GM18868 (cell line): ENCODE results near the gene REXO1.
A peak's percentile ranks its signal among the peaks of the same experiment; 100 is the strongest.
"Not testable (repeated sequence)": the region's sequence is repeated elsewhere in the genome, so short reads cannot be mapped to it uniquely, and the experiment has no call there.

Experiments used
- ATAC-seq: cut with Tn5 transposase; IDR thresholded peaks from one replicate; pipeline ENCODE4 v1.9.1; 2021; ENCODE audit warnings: mild to moderate bottlenecking, moderate library complexity; ENCODE audit not compliant: unreplicated experiment

REXO1 gene

GRCh38 chr19:1848399-1849131 is at the start of gene REXO1:
TSS of gene REXO1 (minus strand) at chr19:1848483. CDS start at chr19:1848358, 125 bp downstream.
- peak; percentile 68 for ATAC-seq

GRCh38 chr19:1896508-1896907 is 48.2 kb upstream of the REXO1 start:
- no peak for ATAC-seq

- ATAC-seq: no peak
Measured at GRCh38 chr19:1893791-1894190, 45.5 kb upstream of the REXO1 start.

GRCh38 chr19:1889907-1890306 is 41.6 kb upstream of the REXO1 start:
- ATAC-seq: no peak

GRCh38 chr19:1888385-1888784 is 40.1 kb upstream of the REXO1 start:
- ATAC-seq: no peak

- not testable (repeated sequence) for ATAC-seq
Measured at GRCh38 chr19:1886360-1886759, 38.1 kb upstream of the REXO1 start.

- peak; percentile 88 for ATAC-seq
Measured at GRCh38 chr19:1885398-1886119, 37.3 kb upstream of the REXO1 start, which contains the start of gene ABHD17A. TSS of gene ABHD17A (minus strand) at chr19:1885496. CDS start at chr19:1881566, 3,930 bp downstream.

- no peak for ATAC-seq
Measured at GRCh38 chr19:1884719-1885334, 36.5 kb upstream of the REXO1 start.

GRCh38 chr19:1884291-1884718 is 36.0 kb upstream of the REXO1 start:
- no peak for ATAC-seq

GRCh38 chr19:1883784-1884183 is 35.5 kb upstream of the REXO1 start:
- ATAC-seq: no peak

GRCh38 chr19:1882786-1883692 is 34.8 kb upstream of the REXO1 start:
- no peak for ATAC-seq

- no peak for ATAC-seq
Measured at GRCh38 chr19:1882089-1882785, 34.0 kb upstream of the REXO1 start.

- ATAC-seq: not testable (repeated sequence)
Measured at GRCh38 chr19:1881393-1882088, 33.3 kb upstream of the REXO1 start.

- ATAC-seq: no peak
Measured at GRCh38 chr19:1880611-1881392, 32.5 kb upstream of the REXO1 start.

- ATAC-seq: not testable (repeated sequence)
Measured at GRCh38 chr19:1879982-1880381, 31.7 kb upstream of the REXO1 start.

- ATAC-seq: not testable (repeated sequence)
Measured at GRCh38 chr19:1878583-1878982, 30.3 kb upstream of the REXO1 start.

- not testable (repeated sequence) for ATAC-seq
Measured at GRCh38 chr19:1877280-1877660, 29.0 kb upstream of the REXO1 start.

GRCh38 chr19:1876496-1877279 is 28.4 kb upstream of the REXO1 start:
- ATAC-seq: not testable (repeated sequence)
